ENCODE results near the gene CIRBP. TPM values are rescaled to one million over a fixed set of nuclear protein-coding genes. Genes with fewer than 3 reads are reported as not detected.
A peak's percentile ranks its signal among the peaks of the same experiment; 100 is the strongest.

Gene CIRBP
- total RNA-seq, 1 donor from 2014 or later = 341 TPM

- no peak overlapping the region for H3K27ac Mint-ChIP-seq (ENCODE audit: unreplicated experiment)
Measured at GRCh38 chr19:1240925-1241324, 28.2 kb upstream of the CIRBP start.

GRCh38 chr19:1241417-1242095 is 27.6 kb upstream of the CIRBP start, which contains the start of gene ATP5F1D:
Gene ATP5F1D, plus strand, starts transcription at chr19:1241751. Its CDS starts 100 bp downstream, at chr19:1241851.
- Mint-ChIP-seq H3K9me3 (ENCODE audit: unreplicated experiment) (peaks cover 14% of the 10 kb centered on the region), H3K27ac (ENCODE audit: unreplicated experiment) (peak within 1 kb of the TSS; percentile 83)

More at GRCh38 chr19:1240925-1241324, 28.2 kb upstream of the CIRBP start:
- Mint-ChIP-seq H3K36me3 (ENCODE audit: unreplicated experiment) (no peaks in the 10 kb centered on the region), H3K9me3 (ENCODE audit: unreplicated experiment) (peaks cover 14% of the 10 kb centered on the region), H3K27me3 (ENCODE audit: unreplicated experiment) (peaks cover 17% of the 10 kb centered on the region), H3K4me3 (ENCODE audit: unreplicated experiment) (peak overlapping the region; percentile 94), H3K4me1 (ENCODE audit: low read depth, unreplicated experiment) (peaks cover 4% of the 10 kb centered on the region)
- no peak for TF ChIP-seq CTCF (IDR thresholded peaks at IDR 0.05; ENCODE audit: partially characterized antibody, unreplicated experiment)
- no peak for DNase-seq

GRCh38 chr19:1243768-1244692 is 25.1 kb upstream of the CIRBP start:
- peaks cover 11% of the 10 kb centered on the region for H3K27me3 Mint-ChIP-seq (ENCODE audit: unreplicated experiment)
- H3K27ac Mint-ChIP-seq (ENCODE audit: unreplicated experiment) = peak overlapping the region; percentile 84
- DNase-seq = peak; percentile 90
- no peaks in the 10 kb centered on the region for H3K36me3 Mint-ChIP-seq (ENCODE audit: unreplicated experiment)
- peaks cover 7% of the 10 kb centered on the region for H3K9me3 Mint-ChIP-seq (ENCODE audit: unreplicated experiment)
- H3K4me3 Mint-ChIP-seq (ENCODE audit: unreplicated experiment) = peak overlapping the region; percentile 46
- peak; percentile 79 for TF ChIP-seq CTCF (IDR thresholded peaks at IDR 0.05; ENCODE audit: partially characterized antibody, unreplicated experiment)
- peaks cover 7% of the 10 kb centered on the region for H3K4me1 Mint-ChIP-seq (ENCODE audit: low read depth, unreplicated experiment)

More at GRCh38 chr19:1241417-1242095, 27.6 kb upstream of the CIRBP start, which contains the start of gene ATP5F1D:
- no peak for TF ChIP-seq CTCF (IDR thresholded peaks at IDR 0.05; ENCODE audit: partially characterized antibody, unreplicated experiment)
- DNase-seq = peak; percentile 93
- H3K27me3 Mint-ChIP-seq (ENCODE audit: unreplicated experiment) = peaks cover 17% of the 10 kb centered on the region
- peaks cover 5% of the 10 kb centered on the region for H3K4me1 Mint-ChIP-seq (ENCODE audit: low read depth, unreplicated experiment)
- peak within 1 kb of the TSS; percentile 94 for H3K4me3 Mint-ChIP-seq (ENCODE audit: unreplicated experiment)
- H3K36me3 Mint-ChIP-seq (ENCODE audit: unreplicated experiment) = no peaks in the 10 kb centered on the region

- H3K4me3 Mint-ChIP-seq (ENCODE audit: unreplicated experiment) = peak overlapping the region; percentile 46
- no peak for TF ChIP-seq CTCF (IDR thresholded peaks at IDR 0.05; ENCODE audit: partially characterized antibody, unreplicated experiment)
- H3K27ac Mint-ChIP-seq (ENCODE audit: unreplicated experiment) = peak overlapping the region; percentile 84
- H3K27me3 Mint-ChIP-seq (ENCODE audit: unreplicated experiment) = peaks cover 6% of the 10 kb centered on the region
- H3K4me1 Mint-ChIP-seq (ENCODE audit: low read depth, unreplicated experiment) = peaks cover 7% of the 10 kb centered on the region
- no peaks in the 10 kb centered on the region for H3K36me3 Mint-ChIP-seq (ENCODE audit: unreplicated experiment)
- peaks cover 3% of the 10 kb centered on the region for H3K9me3 Mint-ChIP-seq (ENCODE audit: unreplicated experiment)
- no peak for DNase-seq
Measured at GRCh38 chr19:1244693-1245451, 24.3 kb upstream of the CIRBP start.

Data from glutamatergic neuron (in vitro differentiated cells).